ENCODE results near the gene IQGAP2. TPM values are rescaled to one million over a fixed set of nuclear protein-coding genes. Genes with fewer than 3 reads are reported as not detected.

IQGAP2 gene
- polyA plus RNA-seq, 1 donor (not counting 4 experiments of a cell fraction or from before 2014, with no cell fraction given): 0.14 TPM

DNA sequence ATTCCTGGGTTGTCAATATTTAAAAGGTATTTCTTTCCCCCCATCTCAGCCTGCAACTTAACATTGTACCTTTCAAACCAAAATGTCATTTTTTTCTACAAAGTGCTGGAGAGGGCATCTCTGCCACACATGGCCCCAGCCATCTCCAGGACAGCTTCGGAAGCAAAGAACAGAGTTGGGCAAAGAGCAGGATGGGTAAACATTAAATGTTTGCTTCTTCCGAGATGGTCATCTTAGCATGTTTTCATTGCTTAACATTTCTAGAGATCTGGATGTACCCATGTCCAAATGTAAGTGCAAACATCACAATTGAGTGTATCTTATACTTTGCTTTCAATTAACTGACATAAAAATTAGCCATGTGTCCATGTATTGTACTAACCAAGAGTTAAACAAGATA is 234.4 kb downstream of the IQGAP2 start:
- H3K27ac ChIP-seq (ENCODE audit: control insufficient read depth, insufficient read depth, low read length): no peak overlapping the region
- H3K4me3 ChIP-seq (ENCODE audit: control insufficient read depth in 2 of 3, extremely low read depth in 1 of 3, insufficient read depth in 2 of 3, low read depth in 1 of 3, low read length in 3 of 3): no peak overlapping the region
- H4K20me1 ChIP-seq (ENCODE audit: control insufficient read depth, extremely low read depth, insufficient read depth, low read length): no peaks in the 10 kb centered on the region
- dilution Hi-C loops (cut with MboI; ENCODE audit: extremely low pct_ligation_motif_present, low sequenced_read_pairs): no loop called here
- DNase-seq (ENCODE audit: low read depth, low spot score) (no peak), FAIRE-seq (no peak)
- no peaks in the 10 kb centered on the region for H3K27me3 ChIP-seq (ENCODE audit: control insufficient read depth, extremely low read depth, insufficient read depth, low read length)
- no peak overlapping the region for H3K9ac ChIP-seq (ENCODE audit: control insufficient read depth, extremely low read depth, insufficient read depth, low read length)
- H3K4me2 ChIP-seq (ENCODE audit: control insufficient read depth, extremely low read depth, insufficient read depth, low read depth, low read length): no peak overlapping the region
- H3K4me1 ChIP-seq (ENCODE audit: control insufficient read depth, extremely low read depth, insufficient read depth, low read length): no peaks in the 10 kb centered on the region
- H3K79me2 ChIP-seq (ENCODE audit: control insufficient read depth, insufficient read depth, low read length): no peaks in the 10 kb centered on the region
- H3K36me3 ChIP-seq (ENCODE audit: control insufficient read depth in 2 of 2, extremely low read depth in 1 of 2, insufficient read depth in 2 of 2, low read length in 2 of 2): no peaks in the 10 kb centered on the region
- no peak for TF ChIP-seq CTCF (optimal IDR thresholded peaks at IDR 0.05 in 1 of 3, IDR thresholded peaks at IDR 0.05 in 1 of 3, conservative IDR thresholded peaks at IDR 0.05 in 1 of 3; ENCODE audit: extremely low read depth in 1 of 3, insufficient read depth in 2 of 3, low read length in 3 of 3)
- TF ChIP-seq EZH2 (IDR thresholded peaks at IDR 0.05; ENCODE audit: low read length): no peak
- H3K9me3 ChIP-seq (ENCODE audit: control insufficient read depth, low read depth, low read length): no peaks in the 10 kb centered on the region
- H3K9me1 ChIP-seq (ENCODE audit: control insufficient read depth, extremely low read depth, insufficient read depth, low read length): no peaks in the 10 kb centered on the region
- no peak overlapping the region for H2AFZ ChIP-seq (ENCODE audit: control insufficient read depth, low read length)

- H3K27ac ChIP-seq (ENCODE audit: control insufficient read depth, insufficient read depth, low read length): no peak overlapping the region
- H2AFZ ChIP-seq (ENCODE audit: control insufficient read depth, low read length): no peak overlapping the region
- H4K20me1 ChIP-seq (ENCODE audit: control insufficient read depth, extremely low read depth, insufficient read depth, low read length): no peaks in the 10 kb centered on the region
- DNase-seq (ENCODE audit: low read depth, low spot score) (no peak), FAIRE-seq (no peak)
- H3K9me1 ChIP-seq (ENCODE audit: control insufficient read depth, extremely low read depth, insufficient read depth, low read length): no peaks in the 10 kb centered on the region
- H3K4me3 ChIP-seq (ENCODE audit: control insufficient read depth in 2 of 3, extremely low read depth in 1 of 3, insufficient read depth in 2 of 3, low read depth in 1 of 3, low read length in 3 of 3): no peak overlapping the region
- no peak overlapping the region for H3K9ac ChIP-seq (ENCODE audit: control insufficient read depth, extremely low read depth, insufficient read depth, low read length)
- H3K4me1 ChIP-seq (ENCODE audit: control insufficient read depth, extremely low read depth, insufficient read depth, low read length): no peaks in the 10 kb centered on the region
- H3K27me3 ChIP-seq (ENCODE audit: control insufficient read depth, extremely low read depth, insufficient read depth, low read length): no peaks in the 10 kb centered on the region
- TF ChIP-seq CTCF (optimal IDR thresholded peaks at IDR 0.05 in 1 of 3, IDR thresholded peaks at IDR 0.05 in 1 of 3, conservative IDR thresholded peaks at IDR 0.05 in 1 of 3; ENCODE audit: extremely low read depth in 1 of 3, insufficient read depth in 2 of 3, low read length in 3 of 3) (no peak), EZH2 (IDR thresholded peaks at IDR 0.05; ENCODE audit: low read length) (no peak)
- no peaks in the 10 kb centered on the region for H3K79me2 ChIP-seq (ENCODE audit: control insufficient read depth, insufficient read depth, low read length)
- H3K9me3 ChIP-seq (ENCODE audit: control insufficient read depth, low read depth, low read length): no peaks in the 10 kb centered on the region
- H3K36me3 ChIP-seq (ENCODE audit: control insufficient read depth in 2 of 2, extremely low read depth in 1 of 2, insufficient read depth in 2 of 2, low read length in 2 of 2): no peaks in the 10 kb centered on the region
- dilution Hi-C loops (cut with MboI; ENCODE audit: extremely low pct_ligation_motif_present, low sequenced_read_pairs): no loop called here
- no peak overlapping the region for H3K4me2 ChIP-seq (ENCODE audit: control insufficient read depth, extremely low read depth, insufficient read depth, low read depth, low read length)
Measured at GRCh38 chr5:76638479-76638878, 235.4 kb downstream of the IQGAP2 start.

Data from keratinocyte (primary cell).